Ishikawa (cell line): ENCODE data around the gene KIF19.

ENCODE experiments used
- EP300 ChIP-seq: IDR thresholded peaks from 2 replicates; pipeline ENCODE4 v1.6.1; 2012; ENCODE audit warnings: borderline replicate concordance
- FOXM1 ChIP-seq: IDR thresholded peaks from 2 replicates; pipeline ENCODE4 v1.6.1; 2012; ENCODE audit warnings: low read depth, borderline replicate concordance
- MAX ChIP-seq: IDR thresholded peaks from 2 replicates; pipeline ENCODE4 v1.6.1; 2012
- NFIC ChIP-seq: IDR thresholded peaks from 2 replicates; pipeline ENCODE4 v1.6.1; 2012
- TAF1 ChIP-seq: IDR thresholded peaks from 2 replicates; pipeline ENCODE4 v1.6.1; 2012; ENCODE audit warnings: low read depth, mild to moderate bottlenecking
- TEAD4 ChIP-seq: IDR thresholded peaks from 2 replicates; pipeline ENCODE4 v1.6.1; 2012
- YY1 ChIP-seq: IDR thresholded peaks from 2 replicates; pipeline ENCODE4 v1.6.1; 2012; ENCODE audit warnings: low read depth
- TF ChIP-seq, protein P1 (sequence below): IDR thresholded peaks from 2 replicates; pipeline ENCODE4 v1.6.1; 2012; ENCODE audit warnings: low read depth, mild to moderate bottlenecking

- TF ChIP-seq EP300, result no peak
- no peak for TF ChIP-seq MAX
- no peak for TF ChIP-seq NFIC
- TF ChIP-seq FOXM1, result no peak
- TF ChIP-seq TAF1, result no peak
- TF ChIP-seq TEAD4, result no peak
- no peak for TF ChIP-seq YY1
- TF ChIP-seq, protein P1, sequence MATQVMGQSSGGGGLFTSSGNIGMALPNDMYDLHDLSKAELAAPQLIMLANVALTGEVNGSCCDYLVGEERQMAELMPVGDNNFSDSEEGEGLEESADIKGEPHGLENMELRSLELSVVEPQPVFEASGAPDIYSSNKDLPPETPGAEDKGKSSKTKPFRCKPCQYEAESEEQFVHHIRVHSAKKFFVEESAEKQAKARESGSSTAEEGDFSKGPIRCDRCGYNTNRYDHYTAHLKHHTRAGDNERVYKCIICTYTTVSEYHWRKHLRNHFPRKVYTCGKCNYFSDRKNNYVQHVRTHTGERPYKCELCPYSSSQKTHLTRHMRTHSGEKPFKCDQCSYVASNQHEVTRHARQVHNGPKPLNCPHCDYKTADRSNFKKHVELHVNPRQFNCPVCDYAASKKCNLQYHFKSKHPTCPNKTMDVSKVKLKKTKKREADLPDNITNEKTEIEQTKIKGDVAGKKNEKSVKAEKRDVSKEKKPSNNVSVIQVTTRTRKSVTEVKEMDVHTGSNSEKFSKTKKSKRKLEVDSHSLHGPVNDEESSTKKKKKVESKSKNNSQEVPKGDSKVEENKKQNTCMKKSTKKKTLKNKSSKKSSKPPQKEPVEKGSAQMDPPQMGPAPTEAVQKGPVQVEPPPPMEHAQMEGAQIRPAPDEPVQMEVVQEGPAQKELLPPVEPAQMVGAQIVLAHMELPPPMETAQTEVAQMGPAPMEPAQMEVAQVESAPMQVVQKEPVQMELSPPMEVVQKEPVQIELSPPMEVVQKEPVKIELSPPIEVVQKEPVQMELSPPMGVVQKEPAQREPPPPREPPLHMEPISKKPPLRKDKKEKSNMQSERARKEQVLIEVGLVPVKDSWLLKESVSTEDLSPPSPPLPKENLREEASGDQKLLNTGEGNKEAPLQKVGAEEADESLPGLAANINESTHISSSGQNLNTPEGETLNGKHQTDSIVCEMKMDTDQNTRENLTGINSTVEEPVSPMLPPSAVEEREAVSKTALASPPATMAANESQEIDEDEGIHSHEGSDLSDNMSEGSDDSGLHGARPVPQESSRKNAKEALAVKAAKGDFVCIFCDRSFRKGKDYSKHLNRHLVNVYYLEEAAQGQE, result no peak
These were observed 24.5 kb downstream of the KIF19 start for GRCh38 chr17:74350486-74350885.
